ENCODE results near the gene ENDOG.

- TF ChIP-seq, protein P1, sequence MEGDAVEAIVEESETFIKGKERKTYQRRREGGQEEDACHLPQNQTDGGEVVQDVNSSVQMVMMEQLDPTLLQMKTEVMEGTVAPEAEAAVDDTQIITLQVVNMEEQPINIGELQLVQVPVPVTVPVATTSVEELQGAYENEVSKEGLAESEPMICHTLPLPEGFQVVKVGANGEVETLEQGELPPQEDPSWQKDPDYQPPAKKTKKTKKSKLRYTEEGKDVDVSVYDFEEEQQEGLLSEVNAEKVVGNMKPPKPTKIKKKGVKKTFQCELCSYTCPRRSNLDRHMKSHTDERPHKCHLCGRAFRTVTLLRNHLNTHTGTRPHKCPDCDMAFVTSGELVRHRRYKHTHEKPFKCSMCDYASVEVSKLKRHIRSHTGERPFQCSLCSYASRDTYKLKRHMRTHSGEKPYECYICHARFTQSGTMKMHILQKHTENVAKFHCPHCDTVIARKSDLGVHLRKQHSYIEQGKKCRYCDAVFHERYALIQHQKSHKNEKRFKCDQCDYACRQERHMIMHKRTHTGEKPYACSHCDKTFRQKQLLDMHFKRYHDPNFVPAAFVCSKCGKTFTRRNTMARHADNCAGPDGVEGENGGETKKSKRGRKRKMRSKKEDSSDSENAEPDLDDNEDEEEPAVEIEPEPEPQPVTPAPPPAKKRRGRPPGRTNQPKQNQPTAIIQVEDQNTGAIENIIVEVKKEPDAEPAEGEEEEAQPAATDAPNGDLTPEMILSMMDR (IDR thresholded peaks at IDR 0.05), result no peak
- TF ChIP-seq POLR2A (IDR thresholded peaks at IDR 0.05), result no peak
- no peak for TF ChIP-seq EP300 (IDR thresholded peaks at IDR 0.05)
Observed at GRCh38 chr9:128774804-128775203, 43.5 kb upstream of the ENDOG start.

Data from gastroesophageal sphincter (tissue), 3 donors.